NCI-H2107 treated with DMSO at 0.1 percent for 48 hours (cell line): ENCODE results near the gene TARS2.

Source experiments
- DNase-seq: peaks from one replicate; lab custom pipeline; 2025; ENCODE audit not compliant: unreplicated experiment; lab: John Stamatoyannopoulos, UW

Gene TARS2

GRCh38 chr1:150507912-150508864, 21.0 kb downstream of the TARS2 start, which contains the start of gene ECM1:
Gene ECM1 (plus strand): TSS chr1:150508109. CDS start chr1:150508210, 101 bp downstream.
- DNase-seq: no peak

- no peak for DNase-seq
Observed at GRCh38 chr1:150508982-150509381, 21.8 kb downstream of the TARS2 start.

- DNase-seq: peak; percentile 52
Observed at GRCh38 chr1:150511551-150511950, 24.3 kb downstream of the TARS2 start.

GRCh38 chr1:150511985-150512660, 24.9 kb downstream of the TARS2 start:
- no peak for DNase-seq

- DNase-seq: no peak
Observed at GRCh38 chr1:150512846-150513245, 25.6 kb downstream of the TARS2 start.

GRCh38 chr1:150513351-150513791, 26.2 kb downstream of the TARS2 start:
- no peak for DNase-seq

- no peak for DNase-seq
Observed at GRCh38 chr1:150514260-150514659, 27.0 kb downstream of the TARS2 start.

- DNase-seq: no peak
Observed at GRCh38 chr1:150514913-150515327, 27.7 kb downstream of the TARS2 start.

GRCh38 chr1:150515328-150516049, 28.3 kb downstream of the TARS2 start, which contains the start of gene FALEC:
Gene FALEC (plus strand): TSS chr1:150515752.
- peak; percentile 93 for DNase-seq

GRCh38 chr1:150516050-150516591, 28.9 kb downstream of the TARS2 start:
- peak; percentile 88 for DNase-seq

- peak; percentile 88 for DNase-seq
Observed at GRCh38 chr1:150516616-150517015, 29.4 kb downstream of the TARS2 start.

- DNase-seq: no peak
Observed at GRCh38 chr1:150521196-150521968, 34.2 kb downstream of the TARS2 start.

GRCh38 chr1:150525348-150525747, 38.1 kb downstream of the TARS2 start:
- DNase-seq: no peak

- no peak for DNase-seq
Observed at GRCh38 chr1:150528196-150528595, 41.0 kb downstream of the TARS2 start.

- DNase-seq: no peak
Observed at GRCh38 chr1:150529017-150529416, 41.8 kb downstream of the TARS2 start.

GRCh38 chr1:150530491-150531159, 43.4 kb downstream of the TARS2 start:
- DNase-seq: no peak

GRCh38 chr1:150532860-150533259, 45.6 kb downstream of the TARS2 start:
- DNase-seq: no peak

GRCh38 chr1:150534002-150534401, 46.8 kb downstream of the TARS2 start:
- DNase-seq: no peak

GRCh38 chr1:150535511-150536287, 48.5 kb downstream of the TARS2 start:
- no peak for DNase-seq
